IMR-90 (cell line): ENCODE results near the gene AP3D1. TPM values are rescaled to one million over a fixed set of nuclear protein-coding genes. Genes with fewer than 3 reads are reported as not detected.

ENCODE experiments used
- ATAC-seq: fragments of 200-7000 bp; cut with Tn5 transposase; 2 replicates; pipeline ENCODE4 v1.9.1; 2020; ENCODE audit warnings: low read depth, mild to moderate bottlenecking, moderate library complexity
- BruUV-seq: library from RNA; stranded (reverse); fragments of 400-500 nt; replicated peaks from 2 replicates; lab custom pipeline; 2021; lab: Mats Ljungman, UMichigan
- CTCF ChIA-PET: fragments of 300-600 bp; formaldehyde crosslinking; extraction: SDS; loops from one replicate; lab custom pipeline; 2021; ENCODE audit warnings: antibody characterized with exemption; lab: Yijun Ruan, JAX
- POLR2A ChIA-PET: fragments of 300-600 bp; sonication (Branson Sonifier 250); formaldehyde crosslinking; loops from one replicate; lab custom pipeline; 2022; ENCODE audit warnings: antibody characterized with exemption; ENCODE audit not compliant: unreplicated experiment; lab: Charles Lee
- DNase-seq: peaks from one replicate; pipeline ENCODE4 v3.0.0; 2013
- H2AFZ ChIP-seq: replicated peaks from 2 replicates; pipeline ENCODE3; 2013; ENCODE audit warnings: low read length, mild to moderate bottlenecking; ENCODE audit not compliant: poor library complexity
- H2AK5ac ChIP-seq: 2 replicates; pipeline ENCODE4 v1.6.1; 2013; ENCODE audit warnings: low read depth, low read length, inconsistent platforms
- H2AK9ac ChIP-seq: replicated peaks from 2 replicates; pipeline ENCODE3; 2013; ENCODE audit warnings: mild to moderate bottlenecking, low read depth, low read length, moderate library complexity; ENCODE audit not compliant: poor library complexity
- H2BK120ac ChIP-seq: 2 replicates; pipeline ENCODE4 v1.6.1; 2013; ENCODE audit warnings: low read depth, low read length, inconsistent platforms
- H2BK15ac ChIP-seq: 3 replicates; pipeline ENCODE4 v1.6.1; 2013; ENCODE audit warnings: low read depth, low read length, inconsistent platforms
- H2BK20ac ChIP-seq: 2 replicates; pipeline ENCODE4 v1.6.1; 2013; ENCODE audit warnings: low read depth, mild to moderate bottlenecking, inconsistent platforms, low read length, moderate library complexity
- H2BK5ac ChIP-seq: 2 replicates; pipeline ENCODE4 v1.6.1; 2013; ENCODE audit warnings: mild to moderate bottlenecking, low read depth, low read length, inconsistent platforms; ENCODE audit not compliant: poor library complexity, severe bottlenecking
- H3K14ac ChIP-seq: replicated peaks from 2 replicates; pipeline ENCODE4 v1.6.1; 2013; ENCODE audit warnings: low read depth, low read length, inconsistent platforms
- H3K18ac ChIP-seq: 2 replicates; pipeline ENCODE4 v1.6.1; 2013; ENCODE audit warnings: low read depth, low read length, control low read depth
- H3K23ac ChIP-seq: 2 replicates; pipeline ENCODE4 v1.6.1; 2013; ENCODE audit warnings: low read depth, low read length, inconsistent platforms
- H3K27ac ChIP-seq: 2 replicates; pipeline ENCODE4 v1.5.1; 2013; ENCODE audit warnings: mild to moderate bottlenecking, control low read depth, low read length; ENCODE audit not compliant: insufficient read depth
- H3K27me3 ChIP-seq: 2 replicates; pipeline ENCODE4 v1.6.1; 2013; ENCODE audit warnings: low read length; ENCODE audit not compliant: control insufficient read depth, insufficient read depth
- H3K36me3 ChIP-seq: 2 replicates; pipeline ENCODE4 v1.6.1; 2013; ENCODE audit warnings: low read length, mixed read lengths; ENCODE audit not compliant: control insufficient read depth, insufficient read depth
- H3K4ac ChIP-seq: 2 replicates; pipeline ENCODE4 v1.6.1; 2013; ENCODE audit warnings: low read depth, low read length, inconsistent platforms
- H3K4me1 ChIP-seq: 2 replicates; pipeline ENCODE4 v1.6.1; 2013; ENCODE audit warnings: low read length, mixed read lengths; ENCODE audit not compliant: control insufficient read depth, insufficient read depth
- H3K4me2 ChIP-seq: 2 replicates; pipeline ENCODE4 v1.6.1; 2013; ENCODE audit warnings: low read depth, mild to moderate bottlenecking, control low read depth, low read length, moderate library complexity
- H3K4me3 ChIP-seq: 2 replicates; pipeline ENCODE4 v1.5.1; 2013; ENCODE audit warnings: low read depth, mild to moderate bottlenecking, control low read depth, low read length, moderate library complexity; ENCODE audit not compliant: insufficient read depth
- H3K56ac ChIP-seq: 2 replicates; pipeline ENCODE4 v1.6.1; 2013; ENCODE audit warnings: low read length, inconsistent platforms; ENCODE audit not compliant: insufficient read depth; ENCODE audit errors: extremely low read depth
- H3K79me1 ChIP-seq, 2 experiments: 2 replicates each; pipeline ENCODE4 v1.6.1; 2013; ENCODE audit warnings: low read length in 2 of 2, inconsistent platforms in 1 of 2, low read depth in 1 of 2
- H3K9ac ChIP-seq: 2 replicates; pipeline ENCODE4 v1.6.1; 2013; ENCODE audit warnings: low read depth, low read length, control low read depth
- H3K9me1 ChIP-seq: 2 replicates; pipeline ENCODE4 v1.6.1; 2013; ENCODE audit warnings: low read length, inconsistent platforms; ENCODE audit not compliant: insufficient read depth
- H3K9me3 ChIP-seq: 2 replicates; pipeline ENCODE4 v1.6.1; 2013; ENCODE audit warnings: low read length; ENCODE audit not compliant: control insufficient read depth, insufficient read depth
- H4K20me1 ChIP-seq: 2 replicates; pipeline ENCODE4 v1.6.1; 2013; ENCODE audit warnings: low read length, inconsistent platforms; ENCODE audit not compliant: insufficient read depth
- H4K5ac ChIP-seq: 2 replicates; pipeline ENCODE4 v1.6.1; 2013; ENCODE audit warnings: mild to moderate bottlenecking, low read depth, low read length, control low read depth
- H4K8ac ChIP-seq, 2 experiments: 2 replicates each; pipeline ENCODE4 v1.6.1; 2013; ENCODE audit warnings: low read depth in 2 of 2, low read length in 2 of 2, control low read depth in 1 of 2, inconsistent platforms in 1 of 2
- H4K91ac ChIP-seq: 2 replicates; pipeline ENCODE4 v1.6.1; 2013; ENCODE audit warnings: low read depth, low read length, inconsistent platforms; ENCODE audit not compliant: insufficient read depth
- BHLHE40 ChIP-seq: fragments of 150-350 bp; IDR thresholded peaks from 2 replicates; pipeline ENCODE4 v1.6.1; 2016; ENCODE audit warnings: mild to moderate bottlenecking, low read depth, low read length
- CEBPB ChIP-seq: IDR thresholded peaks from 2 replicates; pipeline ENCODE4 v1.6.1; 2012; ENCODE audit warnings: low read depth, low read length, improper control_type of control experiment
- CTCF ChIP-seq: conservative IDR thresholded peaks from 2 replicates; pipeline ENCODE4 v1.5.1; 2012; ENCODE audit warnings: mild to moderate bottlenecking, low read depth, low read length, improper control_type of control experiment
- ELK1 ChIP-seq: fragments of 150-350 bp; IDR thresholded peaks from 2 replicates; pipeline ENCODE4 v1.6.1; 2016; ENCODE audit warnings: low read depth, mild to moderate bottlenecking, low read length, moderate library complexity, borderline replicate concordance
- FOS ChIP-seq: fragments of 150-350 bp; IDR thresholded peaks from 2 replicates; pipeline ENCODE4 v1.6.1; 2016; ENCODE audit warnings: low read depth, low read length
- MAZ ChIP-seq: IDR thresholded peaks from 2 replicates; pipeline ENCODE4 v1.6.1; 2012; ENCODE audit warnings: low read depth, mild to moderate bottlenecking, low read length, improper control_type of control experiment, moderate library complexity, borderline replicate concordance
- MXI1 ChIP-seq: IDR thresholded peaks from 2 replicates; pipeline ENCODE4 v1.6.1; 2012; ENCODE audit warnings: low read depth, mild to moderate bottlenecking, low read length, moderate library complexity, borderline replicate concordance
- NFE2L2 ChIP-seq: fragments of 150-350 bp; IDR thresholded peaks from 2 replicates; pipeline ENCODE4 v1.6.1; 2016; ENCODE audit warnings: low read depth, mild to moderate bottlenecking, low read length
- POLR2A ChIP-seq: IDR thresholded peaks from 2 replicates; pipeline ENCODE4 v1.6.1; 2012; ENCODE audit warnings: mild to moderate bottlenecking, low read depth, low read length
- RAD21 ChIP-seq: IDR thresholded peaks from 2 replicates; pipeline ENCODE4 v1.6.1; 2012; ENCODE audit warnings: low read length, improper control_type of control experiment
- RCOR1 ChIP-seq: IDR thresholded peaks from 2 replicates; pipeline ENCODE4 v1.6.1; 2012; ENCODE audit warnings: mild to moderate bottlenecking, low read length, improper control_type of control experiment; ENCODE audit not compliant: insufficient replicate concordance
- RFX5 ChIP-seq: IDR thresholded peaks from 2 replicates; pipeline ENCODE4 v1.8.0; 2012; ENCODE audit warnings: low read depth, mild to moderate bottlenecking, low read length, moderate library complexity
- SMC3 ChIP-seq: fragments of 150-350 bp; IDR thresholded peaks from 2 replicates; pipeline ENCODE4 v1.6.1; 2016; ENCODE audit warnings: low read depth, mild to moderate bottlenecking, antibody characterized with exemption, low read length, moderate library complexity
- WGBS, 2 experiments: methylation state at CpG; one replicate each; pipeline versions ENCODE4 v1.1.5 to v1.1.7; 2013; ENCODE audit warnings: missing lambda C conversion rate in 2 of 2; ENCODE audit not compliant: insufficient read length in 1 of 2; ENCODE audit errors: extremely low coverage in 2 of 2; 5-methylcytosine and 5-hydroxymethylcytosine counted together
- dilution Hi-C: fragments of 300-500 bp; cut with HindIII; formaldehyde crosslinking; loops from one replicate; pipeline ENCODE4 v1.14.3; 2018; ENCODE audit warnings: low sequenced_read_pairs; ENCODE audit not compliant: unreplicated experiment
- in situ Hi-C: fragments of 300-500 bp; cut with MboI; formaldehyde crosslinking; loops from 3 replicates; pipeline ENCODE4 v1.14.3; 2019; ENCODE audit warnings: low sequenced_read_pairs, inconsistent platforms, mixed read lengths
- intact Hi-C: fragments of 100-400 bp; cut with micrococcal nuclease; formaldehyde crosslinking; loops from 2 replicates; pipeline ENCODE4 v1.10.0; 2022
- polyA plus RNA-seq, 3 experiments: library from polyadenylated mRNA; depleted of rRNA; stranded (reverse); fragments of >200 nt; gene quantifications; 2 replicates each; pipeline ENCODE4 v1.2.3, GENCODE V29; 2012; ENCODE audit warnings: low replicate concordance in 1 of 3
- total RNA-seq: library from RNA; depleted of rRNA; stranded (reverse); fragments of >200 nt; gene quantifications from 2 replicates; pipeline ENCODE4 v1.2.3, GENCODE V29; 2012
- TF ChIP-seq, protein P1 (sequence below): fragments of 150-350 bp; IDR thresholded peaks from 2 replicates; pipeline ENCODE4 v1.6.1; 2017; ENCODE audit warnings: mild to moderate bottlenecking, antibody characterized with exemption, low read length, low read depth

The AP3D1 gene
- total and polyA plus RNA-seq, 2 of the 4 experiments (the other 2 are of a cell fraction), result 75.3 to 129 TPM

GRCh38 chr19:2127758-2128157 is 23.6 kb downstream of the AP3D1 start:
- Histone ChIP-seq H2AK5ac (no peak overlapping the region), H3K9ac (no peak overlapping the region), H3K9me1 (peaks cover 7% of the 10 kb centered on the region; the same call in 1 of the 2 replicates), H3K36me3 (peaks cover 68% of the 10 kb centered on the region), H3K27me3 (no peaks in the 10 kb centered on the region), H3K4me1 (no peaks in the 10 kb centered on the region), H3K23ac (no peak overlapping the region), H3K9me3 (no peaks in the 10 kb centered on the region), H3K4me3 (no peak overlapping the region), H2AFZ (no peak overlapping the region), H3K4me2 (no peak overlapping the region), H3K4ac (no peak overlapping the region), H4K20me1 (peaks cover 63% of the 10 kb centered on the region), H4K8ac (no peak overlapping the region), H4K5ac (no peak overlapping the region), H2BK120ac (no peak overlapping the region), H4K91ac (no peak overlapping the region), H3K27ac (no peak overlapping the region), H2AK9ac (no peak overlapping the region), H2BK5ac (no peak overlapping the region), H3K18ac (no peak overlapping the region), H2BK20ac (no peak overlapping the region), H3K56ac (no peak overlapping the region), H3K79me1 (peaks cover 5 to 67% of the 10 kb centered on the region in 2 experiments; a peak in 3 of 4 replicates), H3K14ac (no peak overlapping the region), H2BK15ac (no peak overlapping the region)
- CTCF ChIA-PET, result no interaction called here
- DNase-seq (no peak), ATAC-seq (no peak)
- intact Hi-C loops (no loop called here), in situ Hi-C loops (no loop called here), dilution Hi-C loops (no loop called here)
- WGBS, 2 experiments, result 91% methylated on average over 14 of the region's 19 CpGs; no CpG with 5 or more reads in 1 of the 2 experiments
- POLR2A ChIA-PET, result no interaction called here
- TF ChIP-seq, protein P1, sequence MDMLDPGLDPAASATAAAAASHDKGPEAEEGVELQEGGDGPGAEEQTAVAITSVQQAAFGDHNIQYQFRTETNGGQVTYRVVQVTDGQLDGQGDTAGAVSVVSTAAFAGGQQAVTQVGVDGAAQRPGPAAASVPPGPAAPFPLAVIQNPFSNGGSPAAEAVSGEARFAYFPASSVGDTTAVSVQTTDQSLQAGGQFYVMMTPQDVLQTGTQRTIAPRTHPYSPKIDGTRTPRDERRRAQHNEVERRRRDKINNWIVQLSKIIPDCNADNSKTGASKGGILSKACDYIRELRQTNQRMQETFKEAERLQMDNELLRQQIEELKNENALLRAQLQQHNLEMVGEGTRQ, result no peak
- TF ChIP-seq RAD21 (no peak), RCOR1 (no peak), CEBPB (no peak), BHLHE40 (no peak), SMC3 (no peak), RFX5 (no peak), ELK1 (no peak), POLR2A (no peak), MXI1 (no peak), NFE2L2 (no peak), CTCF (no peak), FOS (no peak), MAZ (no peak)
- BruUV-seq, result no TSS peak
